ENCODE data around the gene TTC8. TPM values are rescaled to one million over a fixed set of nuclear protein-coding genes. Genes with fewer than 3 reads are reported as not detected.
"Not testable (repeated sequence)": the region's sequence is repeated elsewhere in the genome, so short reads cannot be mapped to it uniquely, and the experiment has no call there.

TTC8 gene
- total and polyA plus RNA-seq, 4 donors, result 27.2 to 42.4 (median 32.7) TPM

DNA sequence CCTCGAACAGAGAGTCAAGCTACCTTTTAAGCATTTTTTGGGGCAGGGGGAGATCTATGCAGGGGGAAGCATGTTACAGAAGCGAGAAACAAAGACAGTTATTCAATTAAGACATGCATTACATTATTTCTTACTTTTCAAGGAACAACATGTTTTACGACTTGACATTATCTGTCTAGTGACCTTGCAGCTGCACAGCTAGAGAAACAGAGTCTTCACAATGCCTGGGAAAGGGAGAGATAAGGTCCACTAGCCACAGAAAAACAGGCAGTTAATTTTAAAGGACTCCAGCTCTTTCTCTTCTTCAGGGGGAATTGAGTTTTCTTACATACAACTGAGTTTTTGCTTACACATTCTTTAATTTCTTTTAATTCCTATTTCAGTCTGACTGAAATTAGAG, 4.8 kb upstream of the TTC8 start:
- H3K4me1 ChIP-seq (ENCODE audit: control insufficient read depth, insufficient read depth, low read length); H3K27ac ChIP-seq (ENCODE audit: low read depth, low read length); H3K9me3 ChIP-seq (ENCODE audit: control insufficient read depth, insufficient read depth, low read length); H3K27me3 ChIP-seq (ENCODE audit: control insufficient read depth, insufficient read depth, low read length); H3K4me3 ChIP-seq (ENCODE audit: low read depth, low read length); DNase-seq (ENCODE audit: low read depth in 4 of 6, low spot score in 6 of 6); H3K36me3 ChIP-seq (ENCODE audit: control insufficient read depth, insufficient read depth, low read length): not testable (repeated sequence)
- WGBS (ENCODE audit: insufficient coverage), result 60% methylated on average over 1 of the region's 3 CpGs

- no peak for DNase-seq (ENCODE audit: low read depth in 4 of 6, low spot score in 6 of 6)
- no peaks in the 10 kb centered on the region for H3K27me3 ChIP-seq (ENCODE audit: control insufficient read depth, insufficient read depth, low read length)
- no peaks in the 10 kb centered on the region for H3K36me3 ChIP-seq (ENCODE audit: control insufficient read depth, insufficient read depth, low read length)
- no peak overlapping the region for H3K4me3 ChIP-seq (ENCODE audit: low read depth, low read length)
- H3K27ac ChIP-seq (ENCODE audit: low read depth, low read length), result no peak overlapping the region
- H3K9me3 ChIP-seq (ENCODE audit: control insufficient read depth, insufficient read depth, low read length), result no peaks in the 10 kb centered on the region
- H3K4me1 ChIP-seq (ENCODE audit: control insufficient read depth, insufficient read depth, low read length), result peaks cover 4% of the 10 kb centered on the region
- 92% methylated on average over 2 of the region's 2 CpGs for WGBS (ENCODE audit: insufficient coverage)
These were observed 3.1 kb upstream of the TTC8 start for GRCh38 chr14:88821378-88821777.

- WGBS (ENCODE audit: insufficient coverage), result no CpG with 5 or more reads among the region's 2 CpGs
- no peak overlapping the region for H3K4me3 ChIP-seq (ENCODE audit: low read depth, low read length)
- H3K9me3 ChIP-seq (ENCODE audit: control insufficient read depth, insufficient read depth, low read length), result no peaks in the 10 kb centered on the region
- no peaks in the 10 kb centered on the region for H3K36me3 ChIP-seq (ENCODE audit: control insufficient read depth, insufficient read depth, low read length)
- H3K27me3 ChIP-seq (ENCODE audit: control insufficient read depth, insufficient read depth, low read length), result no peaks in the 10 kb centered on the region
- H3K4me1 ChIP-seq (ENCODE audit: control insufficient read depth, insufficient read depth, low read length), result peaks cover 4% of the 10 kb centered on the region
- no peak for DNase-seq (ENCODE audit: low read depth in 4 of 6, low spot score in 6 of 6)
- H3K27ac ChIP-seq (ENCODE audit: low read depth, low read length), result no peak overlapping the region
These were observed 2.6 kb upstream of the TTC8 start for GRCh38 chr14:88821888-88822287.

GRCh38 chr14:88823968-88824313, 510 bp upstream of the TTC8 start:
- WGBS (ENCODE audit: insufficient coverage), result 4% methylated on average over 7 of the region's 9 CpGs
- H3K36me3 ChIP-seq (ENCODE audit: control insufficient read depth, insufficient read depth, low read length), result no peaks in the 10 kb centered on the region
- no peaks in the 10 kb centered on the region for H3K9me3 ChIP-seq (ENCODE audit: control insufficient read depth, insufficient read depth, low read length)
- no peaks in the 10 kb centered on the region for H3K27me3 ChIP-seq (ENCODE audit: control insufficient read depth, insufficient read depth, low read length)
- peak overlapping the region; percentile 85 for H3K4me3 ChIP-seq (ENCODE audit: low read depth, low read length)
- peaks cover 4% of the 10 kb centered on the region for H3K4me1 ChIP-seq (ENCODE audit: control insufficient read depth, insufficient read depth, low read length)
- DNase-seq (ENCODE audit: low read depth in 4 of 6, low spot score in 6 of 6), result no peak
- peak overlapping the region; percentile 88 for H3K27ac ChIP-seq (ENCODE audit: low read depth, low read length)

DNA sequence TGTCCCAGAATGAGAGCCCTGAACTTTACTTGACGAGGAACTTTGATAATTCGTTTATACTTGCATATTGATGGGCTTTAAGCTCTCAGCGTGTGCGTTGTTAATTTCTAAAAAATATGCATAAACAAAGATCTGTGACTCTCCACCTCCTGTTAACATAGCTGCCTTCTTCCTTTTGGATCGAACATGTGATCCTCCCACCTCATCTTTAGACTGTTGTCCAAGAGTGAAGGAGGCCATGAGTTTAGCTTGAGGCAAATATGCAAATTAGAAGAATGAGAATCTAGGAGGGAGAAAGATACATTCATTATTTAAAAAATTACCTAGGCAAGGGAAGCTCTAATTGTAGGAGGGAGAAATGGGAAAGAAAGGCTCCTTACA, 617 bp downstream of the TTC8 start:
- Histone ChIP-seq H3K4me3 (ENCODE audit: low read depth, low read length) (peak overlapping the region; percentile 85), H3K4me1 (ENCODE audit: control insufficient read depth, insufficient read depth, low read length) (peaks cover 4% of the 10 kb centered on the region), H3K27ac (ENCODE audit: low read depth, low read length) (peak overlapping the region; percentile 88), H3K27me3 (ENCODE audit: control insufficient read depth, insufficient read depth, low read length) (no peaks in the 10 kb centered on the region), H3K36me3 (ENCODE audit: control insufficient read depth, insufficient read depth, low read length) (no peaks in the 10 kb centered on the region), H3K9me3 (ENCODE audit: control insufficient read depth, insufficient read depth, low read length) (no peaks in the 10 kb centered on the region)
- WGBS (ENCODE audit: insufficient coverage), result no CpG with 5 or more reads among the region's 5 CpGs
- peak in 3 of 6 donors; percentile 1 to 39 (median 23) for DNase-seq (ENCODE audit: low read depth in 4 of 6, low spot score in 6 of 6)

- Histone ChIP-seq H3K27me3 (ENCODE audit: control insufficient read depth, insufficient read depth, low read length) (no peaks in the 10 kb centered on the region), H3K4me3 (ENCODE audit: low read depth, low read length) (peak overlapping the region; percentile 85), H3K4me1 (ENCODE audit: control insufficient read depth, insufficient read depth, low read length) (peaks cover 4% of the 10 kb centered on the region), H3K27ac (ENCODE audit: low read depth, low read length) (no peak overlapping the region), H3K36me3 (ENCODE audit: control insufficient read depth, insufficient read depth, low read length) (no peaks in the 10 kb centered on the region), H3K9me3 (ENCODE audit: control insufficient read depth, insufficient read depth, low read length) (no peaks in the 10 kb centered on the region)
- DNase-seq (ENCODE audit: low read depth in 4 of 6, low spot score in 6 of 6), result peak in 3 of 6 donors; percentile 5 to 62 (median 41)
- 65% methylated on average over 7 of the region's 9 CpGs for WGBS (ENCODE audit: insufficient coverage)
These were observed 1.1 kb downstream of the TTC8 start for GRCh38 chr14:88825503-88825902.

GRCh38 chr14:88829188-88829587, 4.7 kb downstream of the TTC8 start:
- 50% methylated on average over 1 of the region's 3 CpGs for WGBS (ENCODE audit: insufficient coverage)
- Histone ChIP-seq H3K27ac (ENCODE audit: low read depth, low read length) (no peak overlapping the region), H3K4me1 (ENCODE audit: control insufficient read depth, insufficient read depth, low read length) (peaks cover 4% of the 10 kb centered on the region), H3K9me3 (ENCODE audit: control insufficient read depth, insufficient read depth, low read length) (no peaks in the 10 kb centered on the region), H3K36me3 (ENCODE audit: control insufficient read depth, insufficient read depth, low read length) (no peaks in the 10 kb centered on the region), H3K4me3 (ENCODE audit: low read depth, low read length) (no peak overlapping the region), H3K27me3 (ENCODE audit: control insufficient read depth, insufficient read depth, low read length) (no peaks in the 10 kb centered on the region)
- DNase-seq (ENCODE audit: low read depth in 4 of 6, low spot score in 6 of 6), result no peak

DNA sequence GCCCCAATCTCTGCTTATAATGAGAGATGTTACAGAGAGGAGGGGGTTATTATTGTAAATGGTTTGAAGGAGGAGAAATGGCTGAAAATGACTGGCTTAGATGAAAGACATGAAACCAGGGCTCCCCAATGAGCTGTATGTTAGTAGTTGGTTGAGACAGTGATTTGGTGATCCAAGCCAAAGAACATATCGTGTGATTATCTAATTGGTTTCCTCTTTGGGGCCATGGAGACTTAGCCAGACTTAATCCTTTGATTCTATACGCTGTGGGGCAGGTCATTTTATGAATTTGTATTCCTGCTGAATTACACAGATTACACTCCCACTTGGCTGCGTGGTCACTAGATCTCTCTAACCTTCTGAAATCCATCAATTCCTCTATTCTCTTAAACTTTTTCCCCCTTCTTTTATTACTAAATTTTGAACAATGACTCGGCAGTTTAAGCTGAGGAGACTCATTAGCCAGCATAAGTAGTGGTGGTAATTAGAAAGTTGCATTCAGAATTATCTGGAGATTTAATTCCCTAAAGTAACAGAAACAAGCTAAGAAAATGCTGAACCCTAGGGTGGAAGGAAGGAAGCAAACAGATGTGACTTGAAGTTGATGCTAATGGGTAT, 5.3 kb downstream of the TTC8 start:
- H3K27ac ChIP-seq (ENCODE audit: low read depth, low read length), result no peak overlapping the region
- H3K4me3 ChIP-seq (ENCODE audit: low read depth, low read length), result no peak overlapping the region

GRCh38 chr14:88831284-88831683, 6.8 kb downstream of the TTC8 start:
- H3K36me3 ChIP-seq (ENCODE audit: control insufficient read depth, insufficient read depth, low read length), result no peaks in the 10 kb centered on the region
- no peaks in the 10 kb centered on the region for H3K9me3 ChIP-seq (ENCODE audit: control insufficient read depth, insufficient read depth, low read length)
- no peaks in the 10 kb centered on the region for H3K27me3 ChIP-seq (ENCODE audit: control insufficient read depth, insufficient read depth, low read length)
- H3K4me1 ChIP-seq (ENCODE audit: control insufficient read depth, insufficient read depth, low read length), result no peaks in the 10 kb centered on the region
- no peak for DNase-seq (ENCODE audit: low read depth in 4 of 6, low spot score in 6 of 6)
- H3K27ac ChIP-seq (ENCODE audit: low read depth, low read length), result no peak overlapping the region
- no peak overlapping the region for H3K4me3 ChIP-seq (ENCODE audit: low read depth, low read length)

More for the DNA sequence above, 5.3 kb downstream of the TTC8 start:
- Histone ChIP-seq H3K4me1 (ENCODE audit: control insufficient read depth, insufficient read depth, low read length) (peaks cover 4% of the 10 kb centered on the region), H3K36me3 (ENCODE audit: control insufficient read depth, insufficient read depth, low read length) (no peaks in the 10 kb centered on the region), H3K27me3 (ENCODE audit: control insufficient read depth, insufficient read depth, low read length) (no peaks in the 10 kb centered on the region), H3K9me3 (ENCODE audit: control insufficient read depth, insufficient read depth, low read length) (no peaks in the 10 kb centered on the region)
- DNase-seq (ENCODE audit: low read depth in 4 of 6, low spot score in 6 of 6), result no peak
- WGBS (ENCODE audit: insufficient coverage), result 90% methylated on average over 2 of the region's 4 CpGs

DNA sequence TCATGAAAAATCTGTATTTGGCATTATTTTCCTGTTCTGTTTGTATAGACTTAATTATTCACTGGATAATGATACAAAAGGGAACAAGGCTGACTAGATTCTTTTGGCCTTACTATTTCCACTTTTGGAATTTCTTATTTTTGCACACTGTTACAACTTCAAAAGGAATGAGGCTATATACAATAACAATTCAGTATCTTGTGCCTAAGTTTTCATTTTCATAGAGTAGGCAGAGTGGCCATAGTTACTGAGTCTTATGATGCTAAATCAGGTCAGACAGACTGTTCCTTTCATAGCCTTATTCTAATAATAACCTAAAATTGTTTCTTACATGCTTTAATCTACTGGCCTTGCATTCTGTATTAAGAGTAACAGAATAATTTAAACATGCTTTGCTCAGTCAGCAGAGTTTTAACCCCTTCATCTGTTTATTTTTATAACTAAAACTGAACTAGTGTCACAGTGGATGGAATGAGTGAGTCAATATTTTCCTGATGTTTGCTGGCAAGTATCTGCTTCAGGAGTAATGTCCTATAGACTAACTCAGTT, 10.5 kb downstream of the TTC8 start:
- Histone ChIP-seq H3K9me3 (ENCODE audit: control insufficient read depth, insufficient read depth, low read length) (no peaks in the 10 kb centered on the region), H3K4me3 (ENCODE audit: low read depth, low read length) (no peak overlapping the region), H3K36me3 (ENCODE audit: control insufficient read depth, insufficient read depth, low read length) (no peaks in the 10 kb centered on the region), H3K27ac (ENCODE audit: low read depth, low read length) (no peak overlapping the region), H3K27me3 (ENCODE audit: control insufficient read depth, insufficient read depth, low read length) (no peaks in the 10 kb centered on the region), H3K4me1 (ENCODE audit: control insufficient read depth, insufficient read depth, low read length) (no peaks in the 10 kb centered on the region)
- peak in 1 of 6 donors; percentile 13 for DNase-seq (ENCODE audit: low read depth in 4 of 6, low spot score in 6 of 6)

Measured in spinal cord (tissue), 10 donors.